SHP77 (cell line): ENCODE results near the gene SPARCL1.

Source experiments
- DNase-seq, 2 experiments: peaks; one replicate each; lab custom pipeline; 2025; lab: John Stamatoyannopoulos, UW

Gene SPARCL1

DNA sequence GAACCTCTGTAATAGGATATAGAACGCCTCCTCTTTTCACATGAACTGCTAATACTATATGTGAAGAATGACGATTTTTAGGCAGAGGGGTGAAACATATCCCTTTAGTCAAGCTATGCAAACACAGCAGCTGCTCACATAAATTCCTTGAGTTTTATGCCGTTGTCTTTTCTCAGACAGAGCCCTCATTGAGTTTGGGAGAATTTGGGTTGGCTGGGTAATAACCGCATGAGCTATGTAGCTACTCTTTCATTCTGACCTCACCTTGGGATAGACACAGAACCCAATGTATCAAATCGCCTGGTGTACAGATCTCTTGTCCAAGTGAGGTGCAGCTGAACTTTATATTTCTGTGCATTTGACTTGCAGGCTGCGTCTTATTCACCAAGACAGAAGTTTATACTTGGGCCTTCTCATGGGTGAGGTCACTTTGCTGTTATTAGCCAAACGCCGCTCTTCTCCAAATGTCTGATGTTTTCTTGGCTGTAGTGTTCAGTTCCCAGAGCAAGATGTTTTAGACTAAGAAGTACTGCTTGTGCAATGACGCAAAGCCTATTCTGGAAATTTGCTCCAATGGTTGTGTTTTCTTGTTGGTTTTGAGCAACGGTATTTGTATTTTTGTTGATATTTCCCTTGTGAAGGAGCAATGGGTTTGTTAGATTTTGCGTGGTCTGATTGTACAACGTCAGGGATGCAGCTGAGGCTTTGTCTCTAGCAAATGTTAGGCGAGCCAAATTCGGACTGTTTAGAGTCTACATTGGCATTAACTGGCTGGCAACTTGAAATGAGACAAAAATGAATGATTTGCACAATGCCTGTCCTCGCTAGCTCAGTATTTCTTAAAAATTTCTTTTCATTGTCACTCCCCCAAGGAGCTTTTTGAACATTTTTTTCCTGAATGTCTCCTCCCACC lies 11.2 kb upstream of the SPARCL1 start:
- no peak for DNase-seq

DNA sequence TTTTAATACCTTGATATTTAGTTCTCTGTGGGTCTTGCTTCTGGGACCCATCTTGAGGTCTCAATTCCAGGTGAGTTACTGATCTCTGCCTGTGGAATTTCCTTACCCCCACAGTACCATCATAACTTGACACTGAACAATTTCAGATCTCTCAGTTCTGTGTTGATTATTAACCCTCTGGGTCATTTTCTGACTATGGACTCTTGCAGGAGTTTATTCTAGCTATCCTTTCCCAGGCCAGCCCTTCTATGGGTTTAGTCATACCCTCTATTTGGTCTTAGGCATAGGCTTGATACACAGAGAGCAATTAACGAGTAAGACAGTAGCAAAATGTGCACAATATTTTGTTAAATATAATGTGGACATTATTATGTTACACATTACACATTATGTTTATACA lies 3.7 kb upstream of the SPARCL1 start:
- no peak for DNase-seq

DNA sequence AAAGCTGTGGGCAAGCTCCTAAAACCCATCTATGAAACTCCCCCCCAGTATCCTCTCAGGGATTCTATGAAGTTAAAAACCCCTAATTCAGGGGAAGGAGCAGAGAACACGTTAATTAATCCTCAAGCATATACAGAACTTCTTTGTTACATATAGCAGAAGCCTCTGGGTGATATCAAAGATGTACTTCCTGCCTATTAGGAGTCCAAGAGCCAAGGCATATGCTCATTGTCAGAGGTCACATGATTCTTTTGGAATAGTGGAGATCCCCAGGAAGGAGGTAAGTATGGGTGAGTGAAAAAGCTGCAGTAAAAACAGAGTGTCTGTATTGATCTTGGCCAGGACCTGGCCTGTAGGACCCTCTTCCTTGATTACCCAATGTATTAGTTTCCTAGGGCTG lies 2.9 kb upstream of the SPARCL1 start:
- DNase-seq: no peak

DNA sequence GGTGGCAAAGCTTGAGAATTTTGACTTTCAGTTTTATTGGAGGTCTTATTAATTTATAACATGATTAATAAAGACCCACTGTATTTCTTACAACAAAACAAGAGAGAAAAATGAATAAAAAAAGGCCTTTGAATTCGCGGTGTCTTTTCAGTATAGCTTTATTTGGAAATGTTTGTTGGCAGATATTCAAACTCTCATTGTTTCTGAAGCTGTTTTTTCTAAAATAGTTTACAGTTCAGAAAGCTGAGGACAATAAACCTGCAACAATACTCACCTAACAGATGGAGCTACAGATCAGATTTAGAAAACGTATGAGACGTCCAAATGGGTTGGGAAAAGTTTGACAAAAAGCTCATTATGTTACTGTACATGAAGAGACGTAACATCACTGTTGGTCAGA lies 2.4 kb upstream of the SPARCL1 start:
- DNase-seq: no peak

DNA sequence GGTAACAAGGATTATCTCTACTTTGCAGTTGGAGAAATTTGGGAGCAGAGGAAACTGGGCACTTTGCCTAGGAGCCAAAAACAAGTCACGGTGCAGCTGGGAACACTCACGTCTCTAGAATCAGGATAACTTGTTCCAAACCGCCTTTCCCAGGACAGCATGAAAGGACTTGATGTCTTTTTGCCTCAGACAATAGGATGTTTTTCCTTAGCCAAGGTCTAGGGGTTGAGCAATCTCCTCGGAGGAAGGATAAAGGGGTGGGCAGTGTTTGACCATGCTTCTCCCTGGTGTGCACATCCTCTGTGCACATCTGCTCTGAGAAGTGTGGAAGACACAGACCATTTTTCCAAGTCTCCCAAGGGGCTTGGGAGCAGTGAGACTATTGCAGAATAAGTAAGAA lies 1.7 kb upstream of the SPARCL1 start:
- DNase-seq: no peak

DNA sequence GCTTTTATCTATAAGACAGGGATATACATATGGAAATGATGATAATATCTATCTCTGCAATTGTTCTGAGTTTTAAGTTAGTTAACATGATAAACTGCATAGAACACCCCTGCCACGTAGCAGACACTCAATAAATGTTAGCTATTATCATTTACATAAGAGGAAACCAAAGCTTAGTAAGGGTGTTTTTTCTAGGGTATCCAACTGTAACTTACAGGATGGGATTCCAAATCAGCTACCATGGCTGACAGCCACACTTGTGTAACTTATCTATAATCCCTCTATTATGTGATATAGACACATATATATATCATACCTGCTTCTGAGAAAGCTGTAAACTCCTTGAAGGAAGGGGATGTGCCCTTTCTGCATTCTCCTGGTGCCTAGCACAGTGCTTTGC lies 1.1 kb upstream of the SPARCL1 start:
- DNase-seq: no peak

DNA sequence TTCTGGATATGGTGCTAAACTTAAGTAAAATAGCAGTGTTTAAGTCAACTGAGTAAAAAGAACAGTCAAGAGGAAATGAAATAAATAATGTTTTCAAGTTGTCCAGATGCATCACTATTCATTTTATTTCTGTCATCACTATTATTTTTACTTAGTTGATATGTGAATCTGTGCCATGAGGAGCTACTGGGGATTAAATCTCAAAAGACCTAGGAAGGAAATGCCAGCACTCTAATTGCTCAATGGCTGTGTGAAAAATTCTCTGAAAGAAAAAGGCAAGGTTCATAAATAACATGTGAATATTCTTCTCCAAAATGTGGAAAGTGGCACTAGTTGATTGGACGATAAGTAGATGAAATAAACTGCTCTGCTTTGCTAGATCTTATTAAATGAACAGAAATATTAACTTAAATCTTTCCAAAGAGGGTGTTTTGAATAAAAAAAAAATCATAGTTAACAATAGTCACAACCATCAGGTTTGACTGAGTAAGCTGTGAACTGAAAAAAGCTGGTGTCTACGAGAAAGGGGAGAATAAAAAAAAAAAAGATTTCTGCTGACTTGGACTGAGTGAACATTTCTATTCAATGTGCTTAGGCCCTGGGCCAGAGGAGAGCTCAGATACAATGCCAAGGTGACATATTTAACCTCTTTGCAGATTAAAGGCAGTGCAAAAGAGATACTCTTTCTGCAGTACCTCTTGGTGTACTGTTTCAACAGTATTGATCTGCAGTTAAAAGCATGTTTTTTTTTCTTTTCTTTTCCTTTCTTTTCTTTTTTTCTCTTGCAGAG lies 1.6 kb downstream of the SPARCL1 start:
- no peak for DNase-seq

DNA sequence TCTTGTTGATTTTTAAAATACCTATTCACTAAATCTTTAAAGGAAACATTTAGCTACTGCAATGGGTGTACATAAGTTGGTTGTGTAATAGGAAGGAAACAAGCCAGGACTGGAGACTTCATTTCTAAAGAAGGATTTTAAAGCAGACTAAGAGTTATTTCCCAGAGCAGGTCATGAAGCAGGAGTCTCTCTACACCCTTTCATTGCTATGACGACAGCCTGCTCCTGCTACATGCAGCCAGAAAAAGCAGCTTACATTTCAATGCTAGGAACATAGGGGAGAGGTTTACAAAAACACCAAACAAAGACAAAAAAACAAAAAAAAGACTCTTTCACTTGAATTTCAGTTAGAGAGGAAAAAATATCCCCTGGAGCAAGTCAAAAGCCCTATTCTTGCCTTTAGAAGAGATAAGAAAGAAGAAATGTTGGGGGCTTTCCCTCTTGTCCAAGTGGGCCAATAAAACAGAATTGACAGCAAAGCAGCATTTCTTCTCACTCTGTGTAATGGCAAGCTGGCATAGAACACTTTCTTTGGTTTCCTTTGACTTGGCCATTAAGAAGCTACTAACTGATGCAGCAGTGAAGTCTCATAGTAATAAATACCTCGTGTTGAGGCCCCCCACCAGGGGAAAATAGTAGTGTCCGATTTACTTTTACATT lies 3.4 kb downstream of the SPARCL1 start:
- DNase-seq: no peak

DNA sequence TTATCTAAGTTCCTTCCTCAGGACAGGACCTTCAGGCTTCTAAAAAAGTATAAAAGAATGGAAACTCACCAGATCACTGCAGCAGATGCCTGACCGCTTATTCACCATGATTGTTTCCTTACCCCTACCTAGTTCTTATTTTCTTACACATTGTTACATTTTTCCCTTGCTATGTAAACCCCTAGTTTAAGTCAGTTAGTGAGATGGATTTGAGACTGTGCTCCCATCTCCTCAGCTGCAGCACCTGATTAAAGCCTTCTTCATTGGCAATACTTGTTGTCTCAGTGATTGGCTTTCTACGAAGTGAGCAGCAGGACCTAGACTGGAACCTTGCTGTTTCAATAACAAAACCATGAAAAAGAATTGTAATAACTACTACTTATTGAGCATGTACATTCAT lies 4.7 kb downstream of the SPARCL1 start:
- DNase-seq: no peak

DNA sequence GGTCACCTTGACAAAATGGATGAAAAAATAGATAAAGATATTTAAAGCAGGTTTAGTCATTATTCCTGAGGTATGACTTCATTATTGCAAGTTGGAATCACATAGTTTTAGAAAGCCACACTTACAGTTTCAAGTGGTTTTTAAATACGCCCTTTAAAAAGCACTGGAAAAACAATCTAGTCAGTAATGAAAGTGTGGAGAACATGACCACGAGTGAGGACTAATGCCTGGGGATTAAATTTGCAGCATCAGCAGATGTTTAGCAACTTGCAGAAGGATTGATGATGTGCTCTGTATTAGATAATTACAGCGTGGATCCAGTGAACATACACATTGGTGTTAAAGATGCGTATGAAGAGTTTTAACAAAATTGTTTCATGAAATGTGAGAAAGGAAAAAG lies 5.9 kb downstream of the SPARCL1 start:
- DNase-seq: no peak

DNA sequence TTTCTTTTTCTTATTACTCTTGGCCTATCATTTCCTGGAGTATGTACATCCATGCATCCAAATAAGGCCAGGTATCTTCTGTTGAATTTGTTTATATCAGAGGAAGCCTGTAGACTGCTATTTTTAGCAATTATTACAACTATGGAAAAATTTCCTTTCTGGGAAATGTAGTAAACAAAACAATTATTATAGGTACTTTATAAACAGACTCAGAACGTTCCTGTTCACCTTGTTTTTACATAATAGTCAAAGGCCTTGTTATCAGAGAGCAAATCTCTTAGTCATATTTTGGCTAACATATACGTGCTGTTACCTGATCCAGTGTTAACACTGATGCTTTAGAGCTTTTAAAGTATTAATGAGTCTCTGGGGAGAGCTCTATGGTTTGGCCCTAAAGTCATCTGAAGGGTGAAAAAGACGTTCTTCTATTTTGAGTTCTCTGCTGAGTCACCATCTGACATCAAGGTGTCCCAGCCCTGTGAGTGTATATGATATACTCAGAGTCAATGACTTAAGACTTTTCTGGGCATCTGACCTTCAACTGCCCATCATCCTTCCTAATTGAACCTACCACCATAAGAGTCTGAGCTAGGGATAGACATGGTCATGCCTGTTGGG lies 7.3 kb downstream of the SPARCL1 start:
- DNase-seq: no peak

DNA sequence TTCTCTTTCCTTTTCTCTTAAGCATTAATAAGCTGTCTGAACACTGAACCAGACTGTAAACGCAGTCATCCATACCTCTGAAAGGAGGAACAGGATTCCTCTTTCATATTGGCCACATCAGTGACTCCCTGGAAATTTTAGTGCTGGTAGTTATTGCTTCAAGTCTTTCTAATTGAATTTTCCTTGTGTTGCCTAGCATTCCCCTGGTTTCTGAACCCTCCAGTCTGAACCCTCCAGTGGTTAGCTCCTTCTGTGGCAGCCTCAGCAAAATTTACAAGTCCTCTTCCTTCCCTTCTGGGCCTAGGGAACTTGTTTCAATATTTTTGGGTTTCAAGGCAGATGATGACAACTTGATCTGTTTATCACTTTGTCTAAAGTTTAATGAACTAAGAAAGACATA lies 7.9 kb downstream of the SPARCL1 start:
- DNase-seq: no peak

DNA sequence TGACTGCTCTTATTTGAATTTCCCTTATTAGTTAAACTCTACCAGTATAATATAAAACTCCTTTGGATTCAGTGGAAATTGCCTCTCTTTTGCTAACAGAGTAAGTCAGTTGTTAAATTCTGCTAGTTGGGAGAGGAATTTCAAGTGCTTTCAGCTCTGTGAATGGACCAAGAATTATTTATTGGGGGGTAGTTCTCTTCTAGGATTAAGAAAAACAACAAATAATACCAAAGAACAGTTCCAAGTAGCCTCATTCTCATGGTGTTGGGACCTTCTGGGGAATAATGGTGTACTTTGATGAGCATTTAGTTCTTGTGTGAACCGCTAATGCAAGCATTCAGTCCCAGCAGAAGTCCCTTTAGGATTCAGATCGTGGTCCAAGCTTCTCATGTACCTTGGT lies 11.6 kb downstream of the SPARCL1 start:
- no peak for DNase-seq

DNA sequence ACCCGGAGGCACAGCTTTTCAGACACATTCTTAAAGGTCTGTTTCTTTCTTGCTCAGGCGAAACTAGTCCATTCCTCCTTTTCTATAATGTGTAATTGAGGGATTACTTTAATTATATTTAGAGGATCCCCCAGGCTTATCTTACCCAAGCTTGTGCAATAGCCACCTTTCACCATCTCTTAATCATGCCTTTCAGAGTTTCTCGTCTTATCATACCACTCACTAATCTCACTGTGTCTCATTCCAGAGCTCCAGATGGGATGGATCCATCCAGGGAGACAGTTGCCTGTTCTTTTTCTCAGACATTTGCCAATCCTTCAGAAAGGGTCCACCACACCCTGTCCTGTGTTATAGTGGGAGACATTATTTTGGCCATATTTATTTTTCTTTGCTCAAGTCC lies 12.5 kb downstream of the SPARCL1 start:
- no peak for DNase-seq

DNA sequence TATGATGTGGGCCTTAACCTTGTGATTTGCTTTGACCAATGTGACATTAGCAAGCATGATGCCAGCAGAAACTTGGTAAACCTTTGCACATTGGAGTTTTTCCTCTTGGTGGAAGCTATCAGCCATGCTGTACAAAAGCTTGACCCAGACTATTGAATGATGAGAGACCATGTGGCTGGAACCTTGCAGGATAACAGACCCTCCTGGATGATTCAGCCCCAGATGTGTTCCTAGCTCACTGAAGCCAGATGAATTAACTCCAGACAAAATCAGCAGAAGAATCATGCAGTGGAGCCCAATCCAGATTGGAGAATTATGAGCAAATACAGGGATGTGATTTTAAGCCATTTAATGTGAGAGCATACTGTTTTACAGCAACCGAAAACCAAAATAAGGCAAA lies 16.8 kb downstream of the SPARCL1 start:
- no peak for DNase-seq

DNA sequence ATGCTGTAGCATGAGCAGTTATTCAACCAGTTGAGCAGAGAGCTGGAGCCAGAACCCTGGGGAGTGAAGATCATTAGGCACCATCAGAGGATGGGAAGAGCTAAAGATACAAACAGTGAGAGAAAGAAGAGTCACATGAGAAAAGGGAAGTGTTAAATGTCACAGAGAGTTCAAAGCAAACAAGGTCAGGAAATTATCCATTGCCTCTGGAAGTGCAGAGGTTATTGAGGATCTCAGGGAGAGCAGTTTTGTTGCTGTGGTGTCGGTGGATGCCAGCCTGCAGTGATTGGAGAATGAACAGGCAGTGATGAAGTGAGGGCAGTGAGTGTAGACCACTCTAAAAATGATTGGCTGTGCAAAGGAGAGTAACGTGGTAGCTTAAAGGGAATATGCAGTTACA lies 17.7 kb downstream of the SPARCL1 start:
- DNase-seq: no peak

DNA sequence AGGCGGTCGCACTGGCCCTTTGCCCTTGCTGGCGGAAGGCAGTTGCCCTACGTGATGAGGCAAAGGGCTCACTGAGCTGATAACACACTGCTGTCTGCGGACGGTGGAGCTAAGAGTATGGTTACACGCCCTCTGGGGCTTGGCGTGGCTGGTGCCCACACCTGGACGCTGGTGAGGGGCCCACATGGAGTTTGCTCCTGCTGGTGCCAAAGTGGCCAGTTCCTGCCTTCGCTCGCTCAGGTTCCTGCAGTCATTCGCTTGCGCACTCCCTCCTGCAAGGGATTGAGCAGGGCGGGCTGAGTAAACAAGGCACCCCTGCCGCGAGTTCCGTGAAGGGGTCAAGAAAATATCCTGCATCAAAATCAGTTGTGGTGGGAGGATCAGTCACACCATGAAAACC lies 18.4 kb downstream of the SPARCL1 start:
- DNase-seq: no peak

DNA sequence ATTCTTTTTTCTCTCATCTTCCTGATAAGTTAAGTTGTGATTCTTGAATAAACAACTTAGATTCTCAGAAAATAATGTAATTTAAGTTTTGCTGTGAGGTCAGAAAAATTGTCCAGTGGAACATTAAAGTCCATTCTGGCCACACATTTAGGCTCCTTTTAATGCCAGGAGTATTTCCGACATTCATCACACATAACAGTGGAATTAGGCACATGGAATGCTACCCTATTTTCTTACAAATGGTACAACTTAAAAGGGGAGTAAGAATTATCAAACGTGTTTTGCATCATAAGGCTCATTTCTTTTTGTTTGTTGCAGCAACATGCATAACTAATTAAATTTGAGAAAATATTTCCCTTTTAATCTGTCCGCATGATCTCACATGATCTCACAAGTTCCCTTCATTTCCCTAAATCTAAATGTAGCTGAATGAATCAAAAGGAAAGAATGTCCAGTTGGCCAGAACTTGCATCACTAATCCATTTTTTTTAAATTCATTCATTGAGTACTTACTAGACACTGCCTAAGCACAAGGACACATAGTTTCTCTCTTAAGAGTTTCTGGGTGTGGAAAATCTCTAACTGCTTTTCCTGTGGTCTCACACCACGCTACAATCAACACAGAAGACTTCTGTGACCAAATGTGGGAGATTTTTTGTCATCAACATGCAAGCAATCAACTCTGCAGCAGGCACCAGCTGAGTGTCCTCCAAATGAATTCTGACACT lies 22.0 kb downstream of the SPARCL1 start:
- DNase-seq: no peak

DNA sequence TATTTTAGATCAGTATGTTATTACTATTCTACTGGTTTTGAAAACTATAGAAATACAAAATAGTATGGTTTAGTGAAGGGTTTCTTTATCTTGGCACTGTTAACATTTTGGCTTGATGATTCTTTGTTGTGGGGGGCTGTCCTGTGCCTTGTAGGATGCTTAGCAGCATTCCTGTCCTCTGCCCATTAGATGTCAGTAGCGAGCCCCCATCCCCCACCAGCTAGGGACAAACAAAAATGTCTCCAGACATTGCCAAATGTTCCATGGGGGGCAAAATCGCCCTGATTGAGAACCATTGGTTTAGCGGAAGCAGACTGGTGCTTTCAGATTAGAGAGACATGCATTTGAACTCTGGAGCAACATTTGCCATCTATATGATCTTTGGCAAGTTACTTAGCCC lies 23.3 kb downstream of the SPARCL1 start:
- no peak for DNase-seq

DNA sequence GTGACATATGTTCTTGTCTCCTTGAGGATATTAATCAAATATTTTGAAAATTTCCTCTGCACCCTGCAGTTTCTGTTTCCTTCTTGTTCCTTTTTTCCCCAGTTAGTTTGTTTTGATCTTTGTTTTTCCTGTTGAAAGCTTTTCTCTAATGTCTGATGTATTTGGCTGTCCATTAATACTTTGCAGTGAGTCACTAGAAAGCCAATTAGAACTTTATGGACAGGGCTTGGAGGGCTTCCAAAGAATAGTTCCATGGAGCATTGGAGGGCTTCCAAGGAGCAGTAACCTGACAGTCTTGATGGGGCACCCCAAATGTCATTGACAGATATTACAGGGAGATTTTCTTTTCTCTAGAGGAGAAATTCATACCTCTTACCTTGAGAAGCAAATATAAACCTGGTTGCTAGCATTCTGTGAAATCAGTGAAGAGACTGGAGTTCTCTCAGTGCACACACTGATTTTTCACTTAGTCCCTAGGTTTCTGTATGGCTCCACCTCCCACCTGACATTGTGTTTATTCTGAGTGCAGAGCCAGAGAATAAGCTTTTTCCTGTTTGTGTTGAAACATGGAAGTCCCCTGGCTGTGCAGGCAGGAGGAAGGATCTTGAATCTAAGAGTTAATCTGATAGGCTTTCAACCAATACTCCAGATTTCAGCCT lies 26.5 kb downstream of the SPARCL1 start:
- DNase-seq: no peak

DNA sequence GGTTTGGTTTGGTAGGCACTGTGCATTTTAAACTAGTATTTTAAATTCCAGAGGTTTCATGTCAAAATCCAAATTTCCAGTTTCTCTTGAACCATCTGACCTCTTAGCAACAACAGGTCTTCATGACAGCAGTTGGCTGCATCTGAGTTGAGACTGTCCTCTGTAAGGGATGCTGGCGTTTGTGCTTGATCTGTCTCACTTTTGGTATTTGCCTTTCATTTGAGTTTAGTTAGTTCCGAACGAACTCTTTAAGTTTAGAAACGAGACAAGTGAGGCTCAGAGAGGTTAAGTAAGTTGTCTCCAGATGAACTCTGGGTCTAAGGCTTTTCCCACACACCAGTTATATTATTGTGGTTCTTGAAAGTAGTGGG lies 29.1 kb downstream of the SPARCL1 start:
- no peak for DNase-seq
